H9 (cell line): Measurements from ENCODE around the gene SCTR. TPM values are rescaled to one million over a fixed set of nuclear protein-coding genes. Genes with fewer than 3 reads are reported as not detected.

Source experiments
- DNase-seq: peaks from one replicate; pipeline ENCODE4 v3.0.0-alpha.2; 2017
- H2AFZ ChIP-seq: one replicate; pipeline ENCODE4 v1.6.1; 2013; ENCODE audit warnings: mild to moderate bottlenecking, low read length, control low read depth, moderate library complexity
- H2AK5ac ChIP-seq: 2 replicates; pipeline ENCODE4 v1.6.1; 2013; ENCODE audit warnings: low read length, control low read depth, mixed read lengths; ENCODE audit not compliant: insufficient read length
- H2BK120ac ChIP-seq: one replicate; pipeline ENCODE4 v1.6.1; 2013; ENCODE audit warnings: low read depth, mild to moderate bottlenecking, low read length, control low read depth, inconsistent platforms; ENCODE audit not compliant: poor library complexity, severe bottlenecking
- H2BK12ac ChIP-seq: 2 replicates; pipeline ENCODE4 v1.6.1; 2013; ENCODE audit warnings: low read length, control low read depth, mixed read lengths, low read depth; ENCODE audit not compliant: insufficient read length
- H2BK15ac ChIP-seq: 2 replicates; pipeline ENCODE4 v1.6.1; 2013; ENCODE audit warnings: low read depth, low read length, control low read depth
- H2BK20ac ChIP-seq: one replicate; pipeline ENCODE4 v1.6.1; 2013; ENCODE audit warnings: low read depth, mild to moderate bottlenecking, low read length, control low read depth, inconsistent platforms; ENCODE audit not compliant: poor library complexity, severe bottlenecking
- H2BK5ac ChIP-seq: 2 replicates; pipeline ENCODE4 v1.6.1; 2013; ENCODE audit warnings: low read length, control low read depth, mixed read lengths; ENCODE audit not compliant: insufficient read length
- H3K14ac ChIP-seq: 2 replicates; pipeline ENCODE4 v1.6.1; 2013; ENCODE audit warnings: low read length, control low read depth; ENCODE audit not compliant: insufficient read depth
- H3K18ac ChIP-seq: 2 replicates; pipeline ENCODE4 v1.6.1; 2013; ENCODE audit warnings: low read depth, mild to moderate bottlenecking, mixed read lengths, low read length, control low read depth; ENCODE audit not compliant: insufficient read length
- H3K23ac ChIP-seq: 2 replicates; pipeline ENCODE4 v1.6.1; 2013; ENCODE audit warnings: low read length, control low read depth, mixed read lengths, low read depth; ENCODE audit not compliant: insufficient read length
- H3K23me2 ChIP-seq: 2 replicates; pipeline ENCODE4 v1.6.1; 2013; ENCODE audit warnings: low read depth, mild to moderate bottlenecking, mixed read lengths, low read length, control low read depth; ENCODE audit not compliant: insufficient read length, poor library complexity, severe bottlenecking
- H3K27ac ChIP-seq: 2 replicates; pipeline ENCODE4 v1.5.1; 2013; ENCODE audit warnings: low read length, control low read depth, mixed read lengths, low read depth; ENCODE audit not compliant: insufficient read length
- H3K27me3 ChIP-seq: 2 replicates; pipeline ENCODE4 v1.6.1; 2013; ENCODE audit warnings: low read length, control low read depth, inconsistent platforms; ENCODE audit not compliant: insufficient read depth
- H3K4ac ChIP-seq: 2 replicates; pipeline ENCODE4 v1.6.1; 2013; ENCODE audit warnings: low read depth, mild to moderate bottlenecking, control low read depth, inconsistent platforms, low read length, moderate library complexity
- H3K4me1 ChIP-seq: 2 replicates; pipeline ENCODE4 v1.6.1; 2013; ENCODE audit warnings: low read length, control low read depth, inconsistent platforms; ENCODE audit not compliant: insufficient read depth
- H3K4me2 ChIP-seq: 2 replicates; pipeline ENCODE4 v1.6.1; 2013; ENCODE audit warnings: low read length, control low read depth, mixed read lengths; ENCODE audit not compliant: insufficient read length, insufficient read depth
- H3K56ac ChIP-seq: 2 replicates; pipeline ENCODE4 v1.6.1; 2013; ENCODE audit warnings: low read depth, mild to moderate bottlenecking, mixed read lengths, low read length, control low read depth; ENCODE audit not compliant: insufficient read length
- H3K79me1 ChIP-seq: 2 replicates; pipeline ENCODE4 v1.6.1; 2013; ENCODE audit warnings: low read depth, mild to moderate bottlenecking, moderate library complexity, low read length, control low read depth, inconsistent platforms; ENCODE audit not compliant: insufficient read depth, poor library complexity, severe bottlenecking
- H3K79me2 ChIP-seq: 2 replicates; pipeline ENCODE4 v1.6.1; 2013; ENCODE audit warnings: low read length, control low read depth, inconsistent platforms; ENCODE audit not compliant: insufficient read depth
- H3K9ac ChIP-seq: 2 replicates; pipeline ENCODE4 v1.6.1; 2013; ENCODE audit warnings: low read length, control low read depth, mixed read lengths; ENCODE audit not compliant: insufficient read length; ENCODE audit errors: extremely low read depth
- H3K9me3 ChIP-seq: one replicate; pipeline ENCODE4 v1.6.1; 2013; ENCODE audit warnings: low read depth, low read length, inconsistent platforms; ENCODE audit not compliant: control insufficient read depth
- H3T11ph ChIP-seq: one replicate; pipeline ENCODE4 v1.6.1; 2013; ENCODE audit warnings: mild to moderate bottlenecking, low read length, control low read depth, inconsistent platforms
- H4K20me1 ChIP-seq: one replicate; pipeline ENCODE4 v1.6.1; 2013; ENCODE audit not compliant: control insufficient read depth, insufficient read length, insufficient read depth
- H4K5ac ChIP-seq: 2 replicates; pipeline ENCODE4 v1.6.1; 2013; ENCODE audit warnings: low read depth, mild to moderate bottlenecking, mixed read lengths, low read length, control low read depth; ENCODE audit not compliant: insufficient read length
- H4K8ac ChIP-seq: replicated peaks from 2 replicates; pipeline ENCODE4 v1.6.1; 2013; ENCODE audit warnings: low read length, control low read depth, mixed read lengths, low read depth; ENCODE audit not compliant: insufficient read length
- H4K91ac ChIP-seq: 2 replicates; pipeline ENCODE4 v1.6.1; 2013; ENCODE audit warnings: low read depth, mild to moderate bottlenecking, moderate library complexity, mixed read lengths, low read length, control low read depth; ENCODE audit not compliant: insufficient read length
- H3K27ac Mint-ChIP-seq, 3 experiments: 2 replicates in 2 of 3; 3 replicates in 1 of 3; pipeline ENCODE4 v1.8.0; 2020 to 2021; ENCODE audit warnings: mixed read lengths in 3 of 3, mild to moderate bottlenecking in 1 of 3, moderate library complexity in 1 of 3
- H3K27me3 Mint-ChIP-seq: 2 replicates; pipeline ENCODE4 v1.8.0; 2021; ENCODE audit warnings: low read depth, mild to moderate bottlenecking, moderate library complexity, mixed read lengths
- H3K36me3 Mint-ChIP-seq, 3 experiments: 2 replicates in 2 of 3; 3 replicates in 1 of 3; pipeline ENCODE4 v1.8.0; 2020 to 2021; ENCODE audit warnings: low read depth in 3 of 3, mixed read lengths in 3 of 3; ENCODE audit not compliant: insufficient read depth in 1 of 3
- H3K4me1 Mint-ChIP-seq, 2 experiments: 2 replicates each; pipeline ENCODE4 v1.8.0; 2020; ENCODE audit warnings: mixed read lengths in 2 of 2
- H3K4me3 Mint-ChIP-seq, 2 experiments: 2 replicates in 1 of 2; 3 replicates in 1 of 2; pipeline ENCODE4 v1.8.0; 2020 to 2021; ENCODE audit warnings: mild to moderate bottlenecking in 2 of 2, mixed read lengths in 2 of 2, moderate library complexity in 1 of 2
- H3K9me3 Mint-ChIP-seq, 2 experiments: 2 replicates in 1 of 2; 3 replicates in 1 of 2; pipeline ENCODE4 v1.8.0; 2020; ENCODE audit warnings: mild to moderate bottlenecking in 2 of 2, mixed read lengths in 2 of 2, moderate library complexity in 1 of 2
- WGBS: extraction: QIAGEN DNeasy Blood & Tissue Kit; methylation state at CpG from one replicate; pipeline ENCODE4 v1.1.7; 2013; ENCODE audit warnings: missing lambda C conversion rate, low lambda C conversion rate, mixed read lengths; ENCODE audit not compliant: insufficient read length; ENCODE audit errors: extremely low coverage; 5-methylcytosine and 5-hydroxymethylcytosine counted together
- total RNA-seq: library from RNA; stranded (reverse); gene quantifications from 2 replicates; pipeline ENCODE4 v1.2.1, GENCODE V29; 2021
- TF ChIP-seq, protein P1 (sequence below): fragments of 200-600 bp; sonication (generic); conservative IDR thresholded peaks from 3 replicates; pipeline ENCODE4 v1.8.0; 2021; ENCODE audit warnings: antibody characterized with exemption, mild to moderate bottlenecking

SCTR gene
- total RNA-seq, 1 experiment from 2014 or later = not detected

DNA sequence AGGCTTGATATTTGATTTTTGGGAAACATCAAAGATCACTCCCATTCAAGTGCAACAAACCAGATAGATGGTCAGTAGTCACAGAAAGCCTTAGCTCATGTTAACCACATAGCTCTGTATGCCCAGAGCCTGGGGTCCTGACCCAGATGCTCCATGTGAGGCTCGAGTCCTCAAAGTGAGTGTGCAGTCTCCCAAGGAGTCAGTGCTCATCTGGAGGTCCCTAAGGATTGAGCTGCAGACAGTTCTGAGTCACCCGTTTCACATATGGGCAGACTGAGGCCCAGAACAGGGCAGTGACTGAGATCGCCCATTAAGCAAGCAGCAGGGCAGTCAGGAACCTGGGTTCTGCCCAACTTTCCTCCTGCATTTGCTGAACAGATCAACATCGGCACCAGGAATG is 83.4 kb downstream of the SCTR start:
- no peak overlapping the region for H4K91ac ChIP-seq
- no peak overlapping the region for H3K56ac ChIP-seq
- no peak overlapping the region for H3K9ac ChIP-seq
- H3K4me1 ChIP-seq = no peaks in the 10 kb centered on the region
- no peak overlapping the region for H3K27ac ChIP-seq
- H4K8ac ChIP-seq = no peak overlapping the region
- WGBS = no CpG with 5 or more reads among the region's 4 CpGs
- H3K79me2 ChIP-seq = no peaks in the 10 kb centered on the region
- H4K5ac ChIP-seq = no peak overlapping the region
- no peaks in the 10 kb centered on the region for H3K79me1 ChIP-seq
- H3K4ac ChIP-seq = no peak overlapping the region
- Mint-ChIP-seq H3K36me3 (peaks cover 2 to 8% (median 7%) of the 10 kb centered on the region in 3 experiments; a peak in 4 of 7 replicates), H3K27me3 (no peaks in the 10 kb centered on the region; the same call in 1 of the 2 replicates), H3K4me1 (peaks cover 5% of the 10 kb centered on the region in 2 experiments; a peak in 3 of 4 replicates), H3K27ac (no peak overlapping the region), H3K9me3 (no peaks in the 10 kb centered on the region), H3K4me3 (no peak overlapping the region)
- H2BK12ac ChIP-seq = no peak overlapping the region
- DNase-seq = no peak
- H2AFZ ChIP-seq = no peak overlapping the region
- H2BK15ac ChIP-seq = no peak overlapping the region
- H3K23ac ChIP-seq = no peak overlapping the region
- H3K18ac ChIP-seq = no peak overlapping the region
- H3K9me3 ChIP-seq = no peaks in the 10 kb centered on the region
- H3K23me2 ChIP-seq = no peaks in the 10 kb centered on the region
- H3K4me2 ChIP-seq = no peak overlapping the region
- H4K20me1 ChIP-seq = no peaks in the 10 kb centered on the region
- no peak overlapping the region for H2BK120ac ChIP-seq
- H2BK20ac ChIP-seq = no peak overlapping the region
- H3T11ph ChIP-seq = no peak overlapping the region
- H2AK5ac ChIP-seq = no peak overlapping the region
- TF ChIP-seq, protein P1, sequence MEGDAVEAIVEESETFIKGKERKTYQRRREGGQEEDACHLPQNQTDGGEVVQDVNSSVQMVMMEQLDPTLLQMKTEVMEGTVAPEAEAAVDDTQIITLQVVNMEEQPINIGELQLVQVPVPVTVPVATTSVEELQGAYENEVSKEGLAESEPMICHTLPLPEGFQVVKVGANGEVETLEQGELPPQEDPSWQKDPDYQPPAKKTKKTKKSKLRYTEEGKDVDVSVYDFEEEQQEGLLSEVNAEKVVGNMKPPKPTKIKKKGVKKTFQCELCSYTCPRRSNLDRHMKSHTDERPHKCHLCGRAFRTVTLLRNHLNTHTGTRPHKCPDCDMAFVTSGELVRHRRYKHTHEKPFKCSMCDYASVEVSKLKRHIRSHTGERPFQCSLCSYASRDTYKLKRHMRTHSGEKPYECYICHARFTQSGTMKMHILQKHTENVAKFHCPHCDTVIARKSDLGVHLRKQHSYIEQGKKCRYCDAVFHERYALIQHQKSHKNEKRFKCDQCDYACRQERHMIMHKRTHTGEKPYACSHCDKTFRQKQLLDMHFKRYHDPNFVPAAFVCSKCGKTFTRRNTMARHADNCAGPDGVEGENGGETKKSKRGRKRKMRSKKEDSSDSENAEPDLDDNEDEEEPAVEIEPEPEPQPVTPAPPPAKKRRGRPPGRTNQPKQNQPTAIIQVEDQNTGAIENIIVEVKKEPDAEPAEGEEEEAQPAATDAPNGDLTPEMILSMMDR = no peak
- no peak overlapping the region for H2BK5ac ChIP-seq
- H3K14ac ChIP-seq = no peak overlapping the region
- H3K27me3 ChIP-seq = no peaks in the 10 kb centered on the region
